Sciatic nerve (tissue), 2 donors: Measurements from ENCODE around the gene LRP2BP. TPM values are rescaled to one million over a fixed set of nuclear protein-coding genes. Genes with fewer than 3 reads are reported as not detected.
"Not testable (repeated sequence)": the region's sequence is repeated elsewhere in the genome, so short reads cannot be mapped to it uniquely, and the experiment has no call there.

Source experiments
- ATAC-seq: fragments of 200-7000 bp; cut with Tn5 transposase; one replicate; pipeline ENCODE4 v1.9.1; 2020; ENCODE audit warnings: mild to moderate bottlenecking, moderate library complexity
- DNase-seq: peaks from one replicate; pipeline ENCODE4 v3.0.0-alpha.2; 2020; ENCODE audit warnings: low spot score
- intact Hi-C: fragments of 100-400 bp; cut with DNase I; formaldehyde crosslinking; loops from one replicate; pipeline ENCODE4 v1.14.2; 2022
- total RNA-seq: library from RNA; stranded (reverse); fragmentation: NEBNext Ultra II Directional; extraction: Animal tissue kit (Norgen Biotek cat#: 25700); gene quantifications from one replicate; pipeline ENCODE4 v1.2.1, GENCODE V29; 2021
- donor health status: DM: no; HTN: no; CAD: no.
- donor health status: DM: no; HTN: no; CAD: no.

The LRP2BP gene
- total RNA-seq, 1 donor from 2014 or later = 4.9 TPM

DNA sequence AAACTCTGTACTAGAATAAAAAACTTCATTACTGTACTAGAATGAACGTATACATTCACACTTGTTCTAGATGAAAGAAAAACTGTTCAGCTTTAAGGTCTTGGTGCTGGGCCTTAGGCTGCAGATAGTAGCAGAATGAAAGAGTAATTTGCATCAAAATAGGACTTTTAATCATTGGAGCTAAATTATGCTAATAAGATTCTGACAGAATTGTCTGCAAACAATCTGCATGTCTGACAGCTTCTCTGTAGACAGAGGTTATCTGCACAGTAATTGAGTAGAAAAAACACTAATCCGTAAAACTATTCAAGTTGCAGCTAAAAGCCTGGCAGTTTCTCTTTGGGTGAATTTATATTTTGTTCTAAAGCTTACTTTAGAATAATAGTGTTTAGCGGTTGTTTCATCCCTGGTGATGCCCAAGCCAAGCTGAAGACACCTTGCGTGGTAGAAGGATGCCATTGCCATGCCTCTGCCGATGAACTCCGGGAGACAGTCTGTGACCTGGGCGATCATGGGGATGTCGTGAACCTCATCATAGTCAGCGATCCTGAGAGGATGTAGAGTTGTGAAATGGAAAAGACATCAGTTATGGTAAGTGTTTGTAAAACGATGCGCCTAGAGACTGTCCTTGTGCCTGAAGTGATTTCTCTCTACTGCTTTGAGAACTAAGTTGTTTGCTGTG is 25.3 kb downstream of the LRP2BP start:
- intact Hi-C loops = no loop called here
- no peak for DNase-seq
- ATAC-seq = no peak

- DNase-seq (no peak), ATAC-seq (no peak)
- intact Hi-C loops = no loop called here
These were observed 26.0 kb downstream of the LRP2BP start for GRCh38 chr4:185369731-185370130.

DNA sequence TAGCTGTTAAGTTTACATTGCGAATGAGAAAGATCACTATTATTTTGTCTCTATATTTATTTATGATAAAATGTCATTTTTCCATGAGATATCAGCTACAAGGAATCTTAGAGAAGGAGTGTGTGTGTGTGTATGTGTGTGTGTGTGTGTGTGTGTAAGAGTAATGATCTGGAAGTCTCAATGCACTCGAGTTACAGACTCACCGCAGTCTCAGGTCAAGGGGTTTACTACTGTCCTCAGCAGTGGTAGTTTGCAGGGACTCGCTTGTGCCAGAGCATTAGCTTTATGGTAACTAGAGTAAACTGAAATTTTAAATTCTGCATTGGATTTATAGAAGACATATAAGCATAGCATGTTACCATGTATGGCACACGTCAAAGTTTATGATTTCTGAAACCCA is 30.8 kb downstream of the LRP2BP start:
- DNase-seq (no peak), ATAC-seq (no peak)
- intact Hi-C loops = no loop called here

- DNase-seq (no peak), ATAC-seq (no peak)
- intact Hi-C loops = no loop called here
These were observed 32.5 kb downstream of the LRP2BP start for GRCh38 chr4:185363251-185363650.

- intact Hi-C loops, ATAC-seq, DNase-seq: not testable (repeated sequence)
These were observed 33.2 kb downstream of the LRP2BP start for GRCh38 chr4:185362570-185362969.

GRCh38 chr4:185361872-185362271 is 33.9 kb downstream of the LRP2BP start:
- intact Hi-C loops = no loop called here
- no peak for DNase-seq
- no peak for ATAC-seq

- intact Hi-C loops = no loop called here
- ATAC-seq (no peak), DNase-seq (no peak)
These were observed 35.8 kb downstream of the LRP2BP start for GRCh38 chr4:185359767-185360446.

DNA sequence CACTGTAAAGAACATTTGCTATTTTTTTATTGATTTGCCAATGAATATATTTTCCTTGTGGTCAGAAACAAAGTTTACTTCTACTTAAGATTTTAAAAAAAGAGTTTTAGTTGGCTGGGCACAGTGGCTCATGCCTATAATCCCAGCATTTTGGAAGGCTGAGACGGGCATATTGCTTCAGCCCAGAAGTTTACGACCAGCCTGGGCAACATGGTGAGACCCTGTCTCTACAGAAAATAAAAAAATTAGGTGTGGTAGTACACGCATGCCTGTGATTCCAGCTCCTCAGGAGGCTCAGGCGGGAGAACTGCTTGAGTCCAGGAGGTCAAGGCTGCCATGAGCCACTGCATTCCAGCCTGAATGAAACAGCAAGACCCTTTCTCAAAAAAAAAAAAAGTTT is 36.8 kb downstream of the LRP2BP start:
- intact Hi-C loops = no loop called here
- no peak for DNase-seq
- ATAC-seq = no peak

DNA sequence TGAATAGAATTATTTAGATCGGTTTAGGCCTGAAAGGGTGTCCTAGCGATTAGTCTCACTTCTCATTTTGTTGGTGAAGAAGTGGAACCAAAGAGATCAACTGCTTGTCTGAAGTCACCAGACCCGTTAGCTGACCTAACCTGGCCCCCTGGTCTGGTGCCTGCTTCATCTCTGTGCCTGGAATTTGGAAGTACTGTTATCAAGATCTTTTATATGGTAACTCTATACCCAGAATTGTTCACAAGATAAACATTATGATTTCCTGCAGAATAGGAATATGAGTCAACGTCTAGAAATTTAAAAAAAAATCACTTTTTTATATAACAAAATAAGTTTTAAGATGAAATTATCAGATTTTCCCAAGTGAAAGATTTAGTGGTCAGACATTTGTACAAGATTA is 37.2 kb downstream of the LRP2BP start:
- intact Hi-C loops = no loop called here
- ATAC-seq (no peak), DNase-seq (no peak)

GRCh38 chr4:185357733-185358440 is 37.8 kb downstream of the LRP2BP start:
- no peak for ATAC-seq
- DNase-seq = no peak
- intact Hi-C loops = no loop called here

DNA sequence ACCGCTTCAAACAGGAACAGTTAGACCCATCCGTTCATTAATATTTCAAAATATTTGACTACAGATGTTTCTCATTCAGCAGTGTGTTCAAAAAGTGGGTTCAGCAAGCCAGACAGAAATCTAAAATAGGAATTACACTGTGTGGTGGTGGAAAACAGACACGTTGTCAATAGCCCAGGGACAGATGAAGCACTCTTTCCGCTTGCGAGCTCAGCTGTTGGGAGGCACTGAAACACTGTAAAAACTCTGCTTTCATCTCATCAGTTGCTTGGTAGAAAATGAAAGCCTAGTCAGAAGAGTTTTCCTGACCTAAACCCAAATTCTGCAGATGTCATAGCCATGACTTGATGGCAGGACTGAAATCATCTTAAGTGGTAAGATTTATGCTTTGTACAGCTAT is 38.5 kb downstream of the LRP2BP start:
- no peak for DNase-seq
- ATAC-seq = peak; percentile 87
- intact Hi-C loops = no loop called here

- intact Hi-C loops = no loop called here
- ATAC-seq = no peak
These were observed 43.0 kb downstream of the LRP2BP start for GRCh38 chr4:185352741-185353140.

GRCh38 chr4:185352202-185352601 is 43.5 kb downstream of the LRP2BP start:
- no peak for ATAC-seq
- no peak for DNase-seq
- intact Hi-C loops = no loop called here

More at GRCh38 chr4:185352741-185353140, 43.0 kb downstream of the LRP2BP start:
- no peak for DNase-seq

GRCh38 chr4:185351691-185352090 is 44.0 kb downstream of the LRP2BP start:
- ATAC-seq (no peak), DNase-seq (no peak)
- intact Hi-C loops = no loop called here

DNA sequence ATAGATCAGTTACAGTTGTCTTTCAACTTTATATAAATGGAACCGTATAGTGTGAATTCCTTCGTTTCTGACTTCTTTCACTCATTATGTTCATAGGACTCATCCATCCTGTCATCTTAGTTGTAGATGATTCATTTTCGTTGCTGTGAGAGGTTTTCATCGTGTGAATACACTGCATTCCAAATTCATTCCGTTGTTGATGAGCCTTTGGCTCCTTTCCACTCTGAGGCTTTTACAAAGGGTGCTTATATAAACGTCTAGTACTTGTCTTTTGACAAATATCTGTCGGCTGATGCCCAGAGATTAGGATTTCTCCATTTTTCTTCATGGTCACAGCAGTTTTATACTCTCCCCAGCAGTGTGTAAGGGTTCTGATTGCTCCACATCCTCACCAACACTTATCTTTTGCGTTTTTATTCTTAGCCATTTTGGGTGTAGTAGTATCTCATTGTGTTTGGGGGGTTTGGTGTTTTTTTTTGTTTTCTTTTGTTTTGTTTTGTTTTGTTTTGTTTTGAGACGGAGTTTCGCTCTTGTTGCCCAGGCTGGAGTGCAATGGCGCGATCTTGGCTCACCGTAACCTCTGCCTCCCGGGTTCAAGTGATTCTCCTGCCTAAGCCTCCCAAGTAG is 48.6 kb downstream of the LRP2BP start:
- intact Hi-C loops = no loop called here
- no peak for ATAC-seq
- no peak for DNase-seq

DNA sequence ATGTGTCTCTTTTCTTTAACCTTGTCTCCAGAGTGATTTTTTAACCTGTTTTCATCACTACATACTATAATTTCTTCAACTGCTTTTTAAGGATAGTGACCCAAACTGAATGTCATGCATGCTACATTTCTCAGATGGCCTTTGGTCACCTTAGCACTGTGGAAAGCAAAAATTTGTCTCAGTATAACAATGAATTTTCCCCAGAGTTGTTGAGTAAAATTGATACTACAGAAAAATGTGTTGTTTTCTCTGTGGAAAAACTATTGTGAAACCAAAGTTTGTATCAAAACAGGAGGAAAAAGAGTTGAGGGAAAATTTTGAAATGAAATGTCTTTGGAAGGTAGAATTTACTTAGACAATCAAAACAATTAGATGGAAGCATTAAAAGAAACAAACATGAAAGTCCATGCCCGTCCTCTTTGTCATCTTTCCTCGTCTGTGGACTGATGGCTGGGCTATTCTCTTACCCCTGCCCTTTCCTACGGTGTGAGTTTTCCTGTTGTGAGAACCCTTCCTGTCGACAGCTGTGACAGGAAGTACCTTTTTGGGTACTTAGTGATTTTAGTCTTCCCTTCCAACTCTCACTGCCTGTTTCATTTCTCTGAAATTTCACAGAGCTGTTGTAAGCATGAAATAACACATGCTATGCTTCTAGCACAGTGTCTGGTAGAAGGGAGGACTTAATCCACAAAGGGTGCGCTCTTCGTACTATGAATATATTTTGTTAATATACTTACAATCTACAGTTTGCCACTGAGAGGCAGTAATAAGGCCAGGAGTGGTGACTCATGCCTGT is 50.8 kb downstream of the LRP2BP start:
- DNase-seq = no peak
- ATAC-seq = peak; percentile 35
- intact Hi-C loops = no loop called here

DNA sequence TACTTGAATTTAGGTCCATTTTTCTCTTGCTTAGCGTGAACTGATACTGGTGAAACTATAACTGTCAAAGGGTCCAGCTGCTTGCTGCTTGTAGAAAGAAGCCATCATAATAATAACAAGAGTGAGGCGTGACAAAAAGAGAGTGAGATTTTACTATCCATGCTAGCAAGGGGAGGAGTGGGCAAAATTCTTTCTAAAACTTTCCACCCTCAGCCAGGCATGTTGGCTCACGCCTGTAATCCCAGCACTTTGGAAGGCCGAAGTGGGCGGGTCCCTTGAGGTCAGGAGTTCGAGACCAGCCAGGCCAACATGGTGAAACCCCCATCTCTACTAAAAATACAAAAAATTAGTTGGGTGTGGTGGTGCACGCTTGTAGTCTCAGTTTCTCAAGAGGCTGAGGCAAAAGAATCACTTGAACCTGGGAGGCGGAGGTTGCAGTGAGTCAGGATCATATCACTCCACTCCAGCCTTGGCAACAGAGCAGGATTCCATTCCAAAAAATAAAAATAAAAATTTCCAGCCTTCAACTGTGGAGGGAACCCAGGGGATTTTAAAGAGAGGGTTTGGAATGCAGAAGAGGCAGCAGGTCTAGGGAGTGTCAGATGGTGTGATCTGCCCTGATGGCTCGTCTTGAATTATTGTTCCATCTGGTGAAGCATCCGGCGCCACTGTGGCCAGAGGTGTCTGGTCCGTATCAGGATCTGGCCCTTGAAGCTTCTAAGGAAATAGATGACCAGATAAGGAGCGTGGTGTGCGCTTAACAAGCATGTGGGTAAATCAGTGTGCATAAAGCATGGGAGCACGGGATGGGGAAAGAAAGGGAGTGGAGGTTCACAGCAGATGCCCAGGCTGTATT is 51.8 kb downstream of the LRP2BP start:
- intact Hi-C loops = no loop called here
- peak; percentile 92 for ATAC-seq
- DNase-seq = no peak

GRCh38 chr4:185341841-185342240 is 53.9 kb downstream of the LRP2BP start:
- ATAC-seq (no peak), DNase-seq (no peak)
- intact Hi-C loops = no loop called here
